ENCODE results near the gene URB2.

DNA sequence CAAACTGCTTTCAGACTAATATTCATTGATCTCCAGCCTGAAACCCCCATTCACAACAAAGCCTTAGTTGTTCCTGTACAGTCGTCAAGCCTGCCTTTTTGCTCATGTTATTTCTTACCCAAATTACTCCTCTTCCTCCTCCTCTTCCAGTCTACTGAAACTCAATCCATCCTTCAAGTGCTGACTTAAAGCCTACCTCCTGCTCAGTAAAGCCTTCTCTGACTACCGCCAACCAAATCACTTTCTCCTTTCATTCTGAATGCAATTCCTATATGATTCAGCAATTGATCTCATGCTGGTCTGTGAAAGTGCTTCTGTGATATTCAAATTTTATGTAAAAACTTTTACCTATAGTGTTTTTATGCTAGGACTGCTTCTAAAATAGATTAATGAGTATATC, 18.7 kb upstream of the URB2 start:
- TF ChIP-seq CTCF (IDR thresholded peaks at IDR 0.05), result no peak
- TF ChIP-seq POLR2A (IDR thresholded peaks at IDR 0.05), result no peak
- TF ChIP-seq EP300 (IDR thresholded peaks at IDR 0.05), result no peak

Measured in stomach (tissue), 4 donors.